ENCODE data around the gene BICDL2. TPM values are rescaled to one million over a fixed set of nuclear protein-coding genes. Genes with fewer than 3 reads are reported as not detected.

Gene BICDL2
- total RNA-seq, 1 experiment from 2014 or later, result not detected

DNA sequence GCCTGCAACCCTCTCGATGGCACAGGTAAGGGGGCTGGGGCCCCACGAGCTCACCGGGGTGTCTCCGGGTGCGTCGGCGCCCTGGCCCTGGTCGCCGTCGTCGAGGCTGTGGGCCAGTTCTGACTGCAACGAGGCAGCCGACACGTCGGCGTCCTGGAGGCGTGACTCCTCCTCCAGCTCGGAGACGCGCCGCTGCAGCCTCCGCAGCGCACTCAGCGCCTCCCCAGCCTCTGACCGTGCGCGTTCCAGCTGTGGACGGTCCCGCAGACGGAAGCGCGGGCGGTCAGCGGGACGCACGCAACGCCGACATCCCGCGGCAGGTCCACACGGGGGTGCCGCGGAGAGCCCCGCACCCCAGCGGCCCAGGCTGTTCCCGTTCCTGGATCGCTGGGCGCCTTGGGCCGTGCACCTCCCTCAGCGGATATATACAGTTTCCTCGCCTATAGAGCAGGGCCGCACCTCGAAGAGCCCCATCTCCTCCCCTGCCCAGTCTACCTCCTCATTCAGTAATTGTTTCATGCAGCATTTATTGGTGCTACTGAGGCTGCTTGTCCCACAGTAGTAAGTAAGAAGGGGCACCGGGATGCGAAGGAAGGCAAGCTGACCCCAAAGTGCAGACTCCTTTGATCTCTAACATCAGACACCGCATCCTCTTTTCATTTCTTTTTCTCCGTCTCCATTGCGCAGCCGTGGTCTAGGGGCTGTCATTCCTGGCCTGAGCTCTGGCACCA, 7.1 kb downstream of the BICDL2 start:
- intact Hi-C loops (cut with micrococcal nuclease; ENCODE audit: unreplicated experiment), result no loop called here
- Histone ChIP-seq H3K36me3 (ENCODE audit: insufficient read depth, low read length, poor library complexity, severe bottlenecking) (peaks cover 3% of the 10 kb centered on the region), H3K27ac (ENCODE audit: low read depth, low read length, poor library complexity, severe bottlenecking) (no peak overlapping the region), H3K4me1 (ENCODE audit: insufficient read depth, low read length, poor library complexity, severe bottlenecking) (peaks cover 12% of the 10 kb centered on the region), H3K27me3 (replicated peaks; ENCODE audit: insufficient read depth, low read depth, low read length, poor library complexity) (peaks cover 46% of the 10 kb centered on the region), H3K4me3 (ENCODE audit: low read depth, low read length, poor library complexity, severe bottlenecking) (peak overlapping the region; percentile 27), H3K9me3 (ENCODE audit: low read depth, low read length, poor library complexity, severe bottlenecking) (no peaks in the 10 kb centered on the region)
- CTCF ChIA-PET, result interaction anchor here (1.3 kb wide), 1 partner anchor 10 kb away, joined by 6 read pairs; the partner anchor contains the start of gene TNFRSF12A
- POLR2A ChIA-PET (ENCODE audit: low non-redundant PET), result no interaction called here
- TF ChIP-seq CTCF (conservative IDR thresholded peaks at IDR 0.05; ENCODE audit: low read depth, low read length) (no peak), EZH2 (IDR thresholded peaks at IDR 0.05; ENCODE audit: borderline replicate concordance, low read depth, low read length, poor library complexity, severe bottlenecking) (no peak)
- BruUV-seq (replicated peaks), result no TSS peak
- peak; percentile 49 for DNase-seq (ENCODE audit: low spot score)

DNA sequence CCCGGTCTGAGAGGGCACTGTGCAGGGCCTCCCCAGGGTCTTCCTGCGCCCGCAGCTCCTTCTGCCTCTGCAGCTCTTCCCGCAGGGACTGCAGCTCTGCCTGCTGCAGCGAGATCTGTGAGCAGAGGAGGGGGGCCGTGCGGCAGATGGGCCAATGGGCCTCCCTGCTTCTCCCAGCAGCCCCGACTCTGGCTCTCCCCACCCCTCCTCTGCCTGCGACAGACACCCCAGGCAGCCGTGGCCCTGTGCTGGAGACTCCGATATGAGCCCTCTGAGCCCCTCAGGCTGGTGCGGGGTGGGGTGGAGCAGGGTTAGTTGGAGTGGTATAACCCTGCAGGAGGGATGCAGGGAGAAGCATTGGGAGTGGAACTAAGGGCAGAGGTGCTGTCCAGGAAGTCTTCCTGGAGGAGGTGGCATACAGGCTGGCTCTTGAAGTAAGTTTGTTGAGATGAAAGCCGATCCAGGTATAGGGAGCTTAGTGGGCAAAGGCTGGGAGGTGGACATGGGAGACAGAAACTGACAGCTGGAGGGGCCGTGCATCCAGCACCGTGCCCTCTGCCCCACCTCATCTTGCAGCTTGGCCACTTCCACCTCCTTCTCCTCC, 7.9 kb downstream of the BICDL2 start:
- TF ChIP-seq EZH2 (IDR thresholded peaks at IDR 0.05; ENCODE audit: borderline replicate concordance, low read depth, low read length, poor library complexity, severe bottlenecking), result no peak
- no peak for TF ChIP-seq CTCF (conservative IDR thresholded peaks at IDR 0.05; ENCODE audit: low read depth, low read length)
- DNase-seq (ENCODE audit: low spot score), result no peak
- POLR2A ChIA-PET (ENCODE audit: low non-redundant PET), result no interaction called here
- no peak overlapping the region for H3K4me3 ChIP-seq (ENCODE audit: low read depth, low read length, poor library complexity, severe bottlenecking)
- no peaks in the 10 kb centered on the region for H3K9me3 ChIP-seq (ENCODE audit: low read depth, low read length, poor library complexity, severe bottlenecking)
- no peak overlapping the region for H3K27ac ChIP-seq (ENCODE audit: low read depth, low read length, poor library complexity, severe bottlenecking)
- peaks cover 12% of the 10 kb centered on the region for H3K4me1 ChIP-seq (ENCODE audit: insufficient read depth, low read length, poor library complexity, severe bottlenecking)
- H3K27me3 ChIP-seq (replicated peaks; ENCODE audit: insufficient read depth, low read depth, low read length, poor library complexity), result peaks cover 38% of the 10 kb centered on the region
- H3K36me3 ChIP-seq (ENCODE audit: insufficient read depth, low read length, poor library complexity, severe bottlenecking), result peaks cover 3% of the 10 kb centered on the region
- CTCF ChIA-PET, result interaction anchor here (0.6 to 1.5 kb wide), 7 partner anchors 9 to 344 kb away, joined by 3 to 15 read pairs (median 6); partner anchors contain the start of gene TNFRSF12A
- no TSS peak for BruUV-seq (replicated peaks)
- intact Hi-C loops (cut with micrococcal nuclease; ENCODE audit: unreplicated experiment), result loop anchor here (1.0 kb wide), 1 partner anchor 25 kb away; no protein-coding TSS in a partner anchor

DNA sequence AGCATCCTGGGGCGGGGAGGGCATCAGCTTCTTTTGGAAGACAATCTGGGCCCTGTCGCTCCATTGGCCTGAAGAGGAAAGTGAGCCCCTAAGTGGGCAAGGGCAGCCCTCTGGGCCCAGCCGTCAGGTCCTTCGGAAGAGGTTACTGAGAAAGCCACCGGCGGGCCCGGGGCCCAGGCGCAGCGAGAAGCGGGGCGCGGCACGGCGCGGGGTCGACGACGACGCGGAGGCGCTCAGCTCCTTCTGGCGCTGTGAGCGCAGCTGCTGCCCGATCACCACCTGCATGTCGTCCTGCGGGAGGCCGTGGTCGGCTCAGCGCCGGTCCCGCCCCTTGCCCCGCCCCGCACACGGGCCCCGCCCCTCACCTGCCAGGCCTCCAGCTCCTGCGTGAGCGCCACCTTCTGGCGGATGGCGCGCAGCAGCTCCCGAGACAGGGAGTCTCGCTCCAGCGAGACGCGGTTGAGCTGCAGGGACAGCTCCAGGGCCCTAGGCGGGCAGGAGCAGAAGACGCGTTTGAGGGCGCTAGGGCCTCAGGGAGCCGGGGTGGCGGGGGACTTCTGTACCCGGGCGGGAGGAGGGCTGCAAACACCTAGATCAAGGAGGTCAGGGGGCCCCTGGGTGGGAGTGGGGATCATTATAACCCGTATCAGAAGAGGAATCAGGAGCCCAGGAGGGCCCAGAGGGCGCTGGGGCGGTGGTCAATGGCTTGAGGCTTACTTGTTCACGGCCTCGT, 8.6 kb downstream of the BICDL2 start:
- DNase-seq (ENCODE audit: low spot score), result peak; percentile 90
- no peaks in the 10 kb centered on the region for H3K9me3 ChIP-seq (ENCODE audit: low read depth, low read length, poor library complexity, severe bottlenecking)
- intact Hi-C loops (cut with micrococcal nuclease; ENCODE audit: unreplicated experiment), result loop anchor here (1.0 kb wide), 1 partner anchor 24 kb away; no protein-coding TSS in a partner anchor
- TF ChIP-seq CTCF (conservative IDR thresholded peaks at IDR 0.05; ENCODE audit: low read depth, low read length) (peak; percentile 93), EZH2 (IDR thresholded peaks at IDR 0.05; ENCODE audit: borderline replicate concordance, low read depth, low read length, poor library complexity, severe bottlenecking) (no peak)
- H3K4me3 ChIP-seq (ENCODE audit: low read depth, low read length, poor library complexity, severe bottlenecking), result no peak overlapping the region
- peaks cover 3% of the 10 kb centered on the region for H3K36me3 ChIP-seq (ENCODE audit: insufficient read depth, low read length, poor library complexity, severe bottlenecking)
- peaks cover 32% of the 10 kb centered on the region for H3K27me3 ChIP-seq (replicated peaks; ENCODE audit: insufficient read depth, low read depth, low read length, poor library complexity)
- ChIA-PET CTCF (interaction anchor here (0.6 to 1.5 kb wide), 7 partner anchors 8 to 343 kb away, joined by 3 to 15 read pairs (median 6); partner anchors contain the start of gene TNFRSF12A), POLR2A (ENCODE audit: low non-redundant PET) (no interaction called here)
- BruUV-seq (replicated peaks), result no TSS peak
- peaks cover 17% of the 10 kb centered on the region for H3K4me1 ChIP-seq (ENCODE audit: insufficient read depth, low read length, poor library complexity, severe bottlenecking)
- no peak overlapping the region for H3K27ac ChIP-seq (ENCODE audit: low read depth, low read length, poor library complexity, severe bottlenecking)

Measured in A673 (cell line).